Activated naive CD4-positive, alpha-beta T cell treated with Interleukin-2 at 50 U/mL for 16 hours (primary cell): Measurements from ENCODE around the gene GALNT14.
"Not testable (repeated sequence)": the region's sequence is repeated elsewhere in the genome, so short reads cannot be mapped to it uniquely, and the experiment has no call there.

Experiments
- DNase-seq: peaks from one replicate; pipeline ENCODE4 v3.0.0-alpha.2; 2020

The GALNT14 gene

GRCh38 chr2:31138037-31138962, at the start of gene GALNT14:
Gene GALNT14 (minus strand): TSS chr2:31138440. CDS start chr2:31138086, 354 bp downstream.
- DNase-seq: peak; percentile 18

- DNase-seq: no peak
Measured at GRCh38 chr2:31187166-31187565, 48.9 kb upstream of the GALNT14 start.

- not testable (repeated sequence) for DNase-seq
Measured at GRCh38 chr2:31183973-31184372, 45.7 kb upstream of the GALNT14 start.

GRCh38 chr2:31176742-31177141, 38.5 kb upstream of the GALNT14 start:
- DNase-seq: no peak

- DNase-seq: no peak
Measured at GRCh38 chr2:31171142-31171541, 32.9 kb upstream of the GALNT14 start.

GRCh38 chr2:31170071-31170698, 31.9 kb upstream of the GALNT14 start:
- DNase-seq: peak; percentile 49

- DNase-seq: no peak
Measured at GRCh38 chr2:31168291-31168690, 30.1 kb upstream of the GALNT14 start.

GRCh38 chr2:31166925-31167324, 28.7 kb upstream of the GALNT14 start:
- no peak for DNase-seq

- no peak for DNase-seq
Measured at GRCh38 chr2:31163011-31163539, 24.8 kb upstream of the GALNT14 start.

GRCh38 chr2:31161637-31162036, 23.4 kb upstream of the GALNT14 start:
- DNase-seq: no peak

- no peak for DNase-seq
Measured at GRCh38 chr2:31151501-31151900, 13.3 kb upstream of the GALNT14 start.

GRCh38 chr2:31150120-31150670, 12.0 kb upstream of the GALNT14 start:
- no peak for DNase-seq

GRCh38 chr2:31148514-31148913, 10.3 kb upstream of the GALNT14 start:
- no peak for DNase-seq

GRCh38 chr2:31147645-31148044, 9.4 kb upstream of the GALNT14 start:
- DNase-seq: no peak

- DNase-seq: no peak
Measured at GRCh38 chr2:31142110-31142509, 3.9 kb upstream of the GALNT14 start.

GRCh38 chr2:31141443-31142085, 3.3 kb upstream of the GALNT14 start:
- DNase-seq: no peak

GRCh38 chr2:31140151-31140550, 1.9 kb upstream of the GALNT14 start:
- DNase-seq: no peak

GRCh38 chr2:31139671-31140070, 1.4 kb upstream of the GALNT14 start:
- DNase-seq: no peak

- no peak for DNase-seq
Measured at GRCh38 chr2:31137211-31138036, 816 bp downstream of the GALNT14 start.

- DNase-seq: no peak
Measured at GRCh38 chr2:31136732-31137131, 1.5 kb downstream of the GALNT14 start.

GRCh38 chr2:31136000-31136399, 2.2 kb downstream of the GALNT14 start:
- no peak for DNase-seq

GRCh38 chr2:31134480-31134879, 3.8 kb downstream of the GALNT14 start:
- DNase-seq: no peak
